Cerebellar nuclear complex (tissue), 1 donor: ENCODE data around the gene HOXB5.

Source experiments
- DNase-seq, 2 experiments: peaks; one replicate each; lab custom pipeline; 2025; lab: John Stamatoyannopoulos, UW

Gene HOXB5

DNA sequence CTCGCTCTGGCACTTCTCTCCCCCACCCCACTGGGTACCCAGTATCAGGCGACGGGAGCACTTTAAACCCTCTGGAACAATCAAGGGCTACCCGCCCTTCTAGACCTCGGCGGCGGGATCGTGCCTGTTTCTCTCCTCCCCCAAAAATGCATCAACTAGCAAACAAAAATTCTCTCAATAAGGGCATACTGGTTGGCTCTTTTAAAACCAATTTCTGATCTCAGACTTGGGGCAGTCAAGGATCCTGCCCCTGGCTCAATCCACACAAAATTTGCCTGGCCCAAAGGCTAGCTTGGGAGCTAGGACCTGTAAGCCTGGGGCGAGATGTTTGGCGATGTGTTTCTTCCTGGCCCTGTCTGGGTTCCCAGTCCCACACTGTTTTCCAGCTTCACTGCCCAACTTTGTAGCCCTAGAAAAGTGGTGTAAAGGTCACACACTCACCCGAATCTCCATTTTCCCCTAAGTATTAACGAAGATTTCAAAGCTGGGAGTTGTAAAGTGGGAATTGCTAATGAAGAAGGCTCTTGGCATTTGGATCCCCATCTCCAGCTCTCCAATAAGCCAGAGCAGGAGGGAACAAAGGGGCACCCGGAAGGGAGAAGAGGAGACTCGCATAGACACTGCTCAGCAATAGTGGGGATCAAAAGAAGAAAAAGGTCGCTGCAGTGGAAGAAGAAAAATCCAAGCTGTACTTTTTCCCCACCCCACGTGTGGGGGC is 34.3 kb downstream of the HOXB5 start:
- no peak for DNase-seq

DNA sequence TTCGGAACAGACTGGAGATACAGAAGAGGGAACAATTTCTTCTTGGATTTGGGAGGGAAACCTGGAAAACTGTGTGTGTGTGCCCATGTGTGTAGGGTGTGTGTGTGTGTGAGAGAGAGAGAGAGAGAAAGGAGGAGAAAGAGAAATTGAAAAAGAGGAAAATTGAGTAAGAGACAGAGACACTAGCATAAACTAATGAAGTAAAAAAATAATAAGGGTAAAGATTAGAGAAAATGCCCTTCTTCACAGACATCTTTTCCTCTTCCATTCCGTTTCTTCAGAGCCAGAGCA is 34.8 kb downstream of the HOXB5 start:
- no peak for DNase-seq

DNA sequence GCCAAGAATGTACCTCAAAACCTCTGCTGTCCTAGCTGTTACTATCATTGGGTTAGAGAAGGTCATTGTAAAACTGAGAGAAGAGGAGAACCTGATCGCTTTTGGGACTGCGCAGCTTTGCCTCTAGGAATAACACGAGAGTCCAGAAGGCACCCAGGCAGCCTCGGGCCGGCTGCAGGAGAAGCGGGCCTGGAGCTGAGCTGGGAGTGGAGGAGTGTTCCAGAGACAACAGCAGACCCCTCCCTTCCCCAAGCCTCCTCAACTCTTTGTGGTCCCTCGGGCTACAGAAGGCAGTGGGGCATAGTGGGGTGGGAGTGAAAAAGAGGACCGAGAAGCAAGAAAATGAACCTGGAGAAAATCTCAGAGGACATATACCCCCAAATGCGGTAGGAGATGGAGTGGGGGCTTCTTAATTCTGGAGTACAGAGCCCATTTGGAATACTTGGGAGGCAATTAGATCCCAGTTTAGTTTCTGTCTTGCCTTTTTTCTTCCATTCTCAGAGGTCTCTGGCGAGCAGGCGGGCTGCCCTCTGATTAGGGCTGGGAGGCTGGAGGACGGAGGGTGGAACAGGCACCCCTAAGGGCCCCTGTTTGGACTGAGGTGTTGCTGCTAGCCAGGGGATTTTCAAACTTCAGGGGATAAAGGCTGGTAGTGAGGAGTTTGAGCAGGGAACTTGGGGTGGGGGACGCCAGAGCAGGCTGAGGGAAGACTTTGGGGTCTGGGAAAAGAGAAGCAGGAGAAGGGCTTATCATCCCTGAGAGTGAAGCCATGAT is 35.3 kb downstream of the HOXB5 start:
- DNase-seq, result no peak

DNA sequence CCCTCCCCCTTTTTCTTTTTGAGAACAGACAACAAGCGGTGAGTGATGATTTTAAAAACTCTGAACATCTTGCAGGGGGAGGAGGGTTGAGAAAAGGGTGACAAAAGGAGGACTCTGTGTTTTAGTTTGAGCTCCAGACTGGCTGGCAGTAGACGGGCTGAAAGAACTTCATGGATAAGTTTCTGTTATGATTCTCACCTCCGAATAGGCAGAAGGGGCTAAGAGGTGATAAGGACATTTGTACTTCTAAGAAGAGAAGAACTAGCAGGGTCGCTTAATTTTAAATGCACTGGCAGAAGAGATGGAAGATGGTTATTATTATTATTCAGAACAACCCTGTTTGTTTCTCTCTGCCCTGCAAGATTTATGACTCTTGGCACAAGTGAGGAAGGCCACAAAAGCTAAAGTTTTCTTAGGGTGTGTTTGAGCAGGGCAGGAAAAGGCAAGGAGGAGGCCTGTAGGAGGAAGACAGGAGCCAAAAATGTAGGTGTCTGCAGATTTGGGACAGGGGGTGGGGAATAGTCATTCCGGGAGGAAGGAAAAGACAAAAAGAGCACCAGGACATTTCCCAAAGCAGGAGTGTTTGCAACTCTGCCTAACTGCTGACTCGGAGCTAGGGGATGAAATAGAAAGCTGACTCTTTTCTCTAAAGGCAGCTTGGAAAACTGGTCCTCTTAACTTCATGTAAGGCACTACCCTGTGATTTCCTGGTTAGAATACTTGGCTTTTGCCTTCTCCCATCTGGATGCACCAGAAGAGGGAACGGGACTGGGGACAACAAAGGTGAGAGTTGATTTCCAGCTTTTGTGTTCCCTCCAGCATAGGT is 36.8 kb downstream of the HOXB5 start:
- no peak for DNase-seq

DNA sequence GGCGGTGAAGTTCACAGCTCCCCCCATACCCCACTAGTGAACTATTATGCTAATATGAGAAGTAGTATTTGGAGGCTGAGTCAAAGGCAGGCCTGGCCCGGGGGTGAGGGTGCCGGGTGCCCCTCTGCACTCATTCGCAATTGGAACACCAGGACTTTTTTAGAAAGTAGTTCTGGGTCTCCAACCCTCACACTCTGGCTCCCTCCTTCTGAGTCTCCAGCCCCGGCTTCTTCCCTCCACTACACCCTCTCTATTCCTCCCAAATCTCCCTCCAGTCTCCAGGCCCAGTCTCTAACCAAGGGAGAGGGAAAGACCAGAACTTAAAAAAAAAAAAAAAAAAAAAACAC is 37.4 kb downstream of the HOXB5 start:
- no peak for DNase-seq

DNA sequence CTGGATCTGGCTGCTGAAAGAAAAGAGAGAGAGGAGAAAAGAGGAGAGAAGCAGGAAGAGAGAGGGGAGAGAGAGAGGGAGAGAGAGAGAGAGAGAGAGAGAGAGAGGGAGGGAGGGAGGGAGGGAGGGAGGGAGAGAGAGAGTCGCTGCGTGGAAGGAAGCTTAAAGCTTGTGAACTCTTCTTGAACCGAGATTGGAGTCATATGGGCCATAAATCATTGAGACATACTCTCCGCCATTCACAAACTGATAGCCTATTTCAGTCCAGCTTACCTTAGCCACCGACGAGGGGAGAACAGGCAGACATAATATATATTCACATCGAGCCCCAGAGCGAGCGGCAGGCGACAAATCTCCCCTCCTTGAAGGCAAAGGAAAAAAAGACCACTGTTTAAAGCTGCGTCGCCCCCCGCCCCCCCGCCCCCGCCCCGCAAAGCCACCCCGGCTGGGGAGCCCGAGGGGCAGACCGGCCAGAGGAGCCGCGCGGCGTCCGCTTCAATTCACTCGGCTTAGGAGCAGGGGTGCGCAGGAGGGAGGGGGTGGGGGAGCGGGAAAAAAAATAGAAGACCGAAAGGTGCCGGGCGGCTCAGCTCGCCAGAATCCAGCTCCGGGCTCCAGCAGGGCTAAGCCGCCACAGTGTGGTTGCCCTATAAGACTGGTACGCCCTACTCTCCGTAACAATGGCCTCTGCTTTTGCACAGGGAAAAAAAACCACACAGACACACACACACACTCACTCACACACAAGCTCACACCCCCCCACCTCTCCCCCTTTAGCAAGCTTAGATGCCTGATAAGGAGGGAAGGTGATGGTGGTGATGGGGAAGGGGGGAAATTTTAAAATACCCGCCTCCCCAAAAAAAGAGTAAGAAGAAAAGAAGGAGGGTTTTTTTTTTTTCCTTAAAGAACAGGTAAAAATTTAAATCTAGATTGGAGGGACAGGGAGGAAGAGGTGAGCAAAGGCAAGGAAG is 38.0 kb downstream of the HOXB5 start:
- no peak for DNase-seq

DNA sequence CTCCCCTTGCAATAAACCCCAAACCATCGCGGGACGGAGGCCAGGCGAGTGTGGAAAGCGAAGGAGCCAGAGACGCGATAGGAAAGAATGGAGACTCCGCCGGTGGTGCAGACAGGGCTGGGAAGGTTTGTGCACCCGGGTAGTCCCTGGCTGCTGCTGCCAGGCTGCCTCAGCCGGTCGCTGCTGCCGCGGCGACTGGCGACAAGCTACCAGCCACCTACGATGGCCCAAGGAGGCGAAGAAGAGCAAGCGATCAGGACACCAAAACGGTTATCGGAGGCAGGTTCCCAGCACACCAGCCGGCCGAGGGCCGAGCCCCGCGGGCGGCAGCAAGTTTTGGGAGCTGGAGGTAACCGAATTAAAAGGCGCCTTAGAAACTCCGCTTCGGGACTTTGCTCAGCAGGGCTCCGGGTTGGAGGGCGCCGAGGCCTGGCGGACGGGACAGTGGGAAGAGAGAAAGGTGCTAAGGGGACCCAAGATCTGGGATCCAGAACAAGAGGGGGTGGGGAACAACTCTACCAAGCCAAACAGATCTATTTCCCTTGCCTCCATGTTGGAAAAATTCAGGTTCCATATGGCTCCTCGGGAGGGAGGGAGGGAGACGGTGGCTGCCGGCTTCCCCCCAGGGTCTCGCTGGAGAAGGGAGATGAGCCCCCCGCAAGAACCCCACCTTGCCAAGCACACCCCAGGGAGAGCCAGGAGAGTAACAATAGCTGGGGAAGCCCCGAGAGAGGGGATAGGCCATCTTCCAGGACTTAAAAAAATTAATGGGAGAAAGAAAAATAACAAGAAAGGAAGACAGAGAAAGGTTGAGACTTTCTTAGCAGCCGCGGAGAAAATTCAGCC is 38.9 kb downstream of the HOXB5 start:
- no peak for DNase-seq

DNA sequence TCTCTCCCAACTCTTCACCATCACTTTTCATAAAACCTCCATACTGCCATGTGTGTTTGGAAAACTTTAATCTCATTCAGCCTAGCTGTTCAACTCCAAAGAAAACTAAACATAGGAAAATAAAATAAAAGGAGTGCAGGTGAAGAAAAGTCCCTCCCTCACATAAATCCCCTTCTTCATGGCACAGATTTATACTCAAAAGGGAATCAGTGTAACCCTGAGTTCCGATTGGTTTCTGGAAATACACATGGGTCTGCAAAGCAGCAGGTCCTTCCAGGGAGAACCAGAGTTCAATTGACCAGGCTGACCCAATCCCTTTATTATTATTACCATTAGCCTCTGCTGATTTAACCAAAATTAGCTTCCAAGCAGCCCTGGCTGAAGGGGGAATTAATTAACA is 39.8 kb downstream of the HOXB5 start:
- no peak for DNase-seq

DNA sequence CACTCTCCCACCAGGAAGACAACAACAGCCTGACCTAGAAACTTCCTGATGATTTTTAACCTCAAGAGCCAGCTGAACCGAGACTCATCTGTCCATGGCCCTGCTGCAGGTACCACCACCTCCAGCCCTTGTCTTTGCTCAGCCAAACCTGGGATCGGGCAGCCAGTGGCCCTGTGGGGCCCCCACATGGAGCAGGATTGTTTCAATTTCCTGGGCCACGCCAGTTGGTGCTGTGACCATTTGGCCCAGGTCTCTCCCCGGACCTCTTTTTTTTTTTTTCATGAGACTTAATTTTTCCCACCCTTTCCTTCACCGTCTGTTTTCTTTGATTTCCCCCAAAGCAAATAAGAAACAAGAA is 40.4 kb downstream of the HOXB5 start:
- no peak for DNase-seq

DNA sequence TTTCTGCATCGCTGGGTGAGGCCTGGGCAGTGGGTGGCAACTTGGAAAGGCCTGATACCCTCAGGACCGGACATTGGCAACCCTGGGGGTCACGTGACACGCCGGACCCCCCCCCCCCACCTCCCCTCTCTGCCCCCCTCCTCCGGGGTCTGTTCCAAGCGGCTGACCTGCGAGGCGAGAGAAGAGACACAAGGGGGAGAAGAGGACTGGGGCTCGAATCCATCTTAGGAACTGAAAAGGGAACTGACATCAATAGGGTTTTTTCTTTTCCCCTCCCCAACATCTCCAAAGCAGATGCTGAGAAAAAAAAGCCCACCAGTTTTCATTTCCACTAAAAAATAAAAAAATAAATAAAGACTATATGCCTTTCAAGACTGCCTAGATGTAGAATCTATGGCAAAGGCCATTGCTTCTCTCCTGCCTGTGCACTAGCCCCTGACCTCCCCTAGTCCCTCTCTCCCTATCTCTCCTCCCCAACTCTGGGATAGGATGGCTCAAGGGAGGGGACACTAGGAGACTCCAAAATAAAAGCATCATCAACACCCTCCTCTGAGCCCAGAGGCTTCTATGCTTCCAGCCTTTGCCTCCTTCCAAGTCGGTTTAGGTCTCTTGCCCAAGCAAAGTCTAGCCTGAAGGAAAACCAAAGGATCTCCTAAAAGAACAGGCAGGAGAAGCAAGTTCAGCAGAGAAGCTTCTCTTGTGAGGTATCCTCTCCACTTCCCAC is 41.0 kb downstream of the HOXB5 start:
- DNase-seq, result no peak

DNA sequence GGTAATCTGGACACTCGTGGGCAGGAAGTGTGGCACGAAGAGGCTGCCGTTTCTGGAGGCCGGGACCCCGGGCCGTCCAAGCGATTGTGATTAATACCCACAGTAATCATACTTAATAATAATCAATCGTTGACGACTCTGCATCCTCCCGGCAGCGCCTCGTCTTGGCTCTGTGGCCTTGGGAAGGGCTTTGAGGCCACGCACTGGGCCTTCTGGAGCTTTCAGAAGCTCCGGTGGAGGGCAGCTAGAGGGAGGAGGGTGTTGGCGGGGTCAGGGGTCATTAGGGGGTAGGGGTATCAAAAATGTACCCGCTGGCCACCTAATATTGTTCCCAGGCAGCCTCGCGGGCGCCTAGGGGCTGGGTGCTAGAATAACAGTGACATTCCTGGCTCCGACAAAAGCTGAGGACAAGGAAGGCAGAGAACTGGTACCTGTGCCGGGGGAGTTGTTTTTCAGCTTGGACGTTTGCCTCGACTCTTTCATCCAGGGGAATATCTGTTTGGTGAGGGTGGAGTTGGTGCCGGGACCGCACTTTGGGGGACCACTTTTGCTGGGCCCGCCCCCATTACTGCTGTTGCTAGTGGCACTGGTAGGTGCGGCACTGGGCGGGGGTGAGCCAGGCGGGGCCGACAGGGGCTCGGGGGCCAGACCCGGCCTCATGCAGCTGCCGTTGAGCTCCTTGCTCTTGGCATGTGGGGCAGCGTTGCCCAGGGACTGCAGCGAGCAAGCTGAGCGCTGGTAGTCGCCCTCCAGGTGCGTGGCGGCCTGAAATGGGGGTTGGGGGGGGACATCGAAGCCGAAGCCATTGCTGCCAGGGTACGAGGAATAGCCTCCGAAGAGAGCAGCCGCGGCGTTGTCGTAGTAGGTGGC is 41.7 kb downstream of the HOXB5 start:
- DNase-seq, result no peak

DNA sequence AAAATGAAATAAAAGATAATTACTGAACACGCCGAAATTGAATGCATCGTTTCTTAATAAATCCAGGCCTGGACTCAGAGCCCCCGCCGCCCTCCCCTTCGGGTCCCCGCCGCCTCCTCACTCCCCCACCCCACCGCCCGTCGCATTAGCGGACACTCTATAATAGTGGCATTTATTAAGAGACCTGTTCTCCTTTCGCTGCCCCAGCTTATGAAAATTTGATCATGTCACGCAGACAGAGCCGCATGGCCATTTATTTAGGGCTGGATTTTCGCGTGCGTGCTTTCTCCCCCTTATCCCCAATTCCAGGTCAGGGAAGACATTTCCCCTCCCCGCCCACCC is 42.4 kb downstream of the HOXB5 start:
- no peak for DNase-seq

DNA sequence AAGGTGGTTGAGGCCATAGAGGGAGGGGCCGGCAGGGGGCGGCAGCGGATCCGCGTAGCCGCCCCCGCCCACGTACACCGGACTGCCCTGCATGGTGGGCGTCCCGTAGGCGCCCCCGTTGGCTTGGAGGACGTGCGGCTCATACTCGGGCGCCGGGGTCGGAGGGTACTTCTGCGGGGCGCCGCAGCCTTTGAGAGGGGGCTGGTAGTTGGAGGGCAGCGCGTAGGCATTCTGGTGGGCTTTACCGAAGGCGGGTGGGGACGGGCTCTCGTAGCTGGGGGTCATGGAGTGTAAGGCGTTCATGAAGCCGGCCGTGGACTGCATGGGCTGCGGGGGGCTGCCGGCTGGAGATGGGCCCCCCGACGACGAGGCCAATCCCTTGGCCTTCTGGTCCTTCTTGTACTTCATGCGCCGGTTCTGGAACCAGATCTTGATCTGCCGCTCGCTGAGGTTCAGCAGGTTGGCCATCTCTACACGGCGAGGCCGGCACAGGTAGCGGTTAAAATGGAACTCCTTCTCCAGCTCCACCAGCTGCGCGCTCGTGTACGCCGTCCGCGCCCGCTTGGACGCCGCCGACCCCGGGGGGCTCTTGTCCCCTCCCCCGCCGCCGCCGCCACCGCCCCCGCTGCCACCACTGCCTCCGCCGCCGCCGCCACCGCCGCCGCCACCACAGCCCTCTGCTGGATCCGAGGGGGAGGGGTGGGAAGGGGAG is 42.9 kb downstream of the HOXB5 start:
- DNase-seq, result no peak

DNA sequence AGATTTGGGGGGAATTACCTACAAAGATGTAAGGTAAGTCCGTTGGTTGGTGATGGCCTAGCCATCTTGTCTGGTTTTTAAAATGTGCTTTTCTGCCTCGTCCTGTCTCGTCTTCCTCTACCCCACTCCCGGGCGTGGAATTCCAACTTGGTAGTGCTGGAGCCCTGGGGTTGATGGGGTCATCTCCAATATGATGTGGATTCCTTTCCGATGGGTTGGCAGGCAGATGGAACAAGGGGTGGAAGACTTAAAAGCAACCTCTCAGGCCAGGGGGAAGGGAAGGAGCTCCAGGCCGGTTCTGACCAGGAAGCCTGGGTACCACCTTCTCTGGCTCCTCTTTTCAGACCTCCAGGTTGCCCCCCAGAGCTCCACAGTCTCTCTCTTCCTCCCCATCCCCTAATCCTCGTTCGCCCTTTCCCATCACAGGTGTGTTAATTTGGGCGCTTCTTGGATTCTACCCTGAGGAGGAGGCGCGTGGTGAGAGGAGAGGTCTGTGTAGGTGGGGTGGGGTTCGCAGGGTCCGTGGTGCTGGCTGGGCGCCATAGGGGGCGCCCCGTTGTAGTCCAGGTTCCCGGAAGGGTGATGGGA is 43.6 kb downstream of the HOXB5 start:
- no peak for DNase-seq

DNA sequence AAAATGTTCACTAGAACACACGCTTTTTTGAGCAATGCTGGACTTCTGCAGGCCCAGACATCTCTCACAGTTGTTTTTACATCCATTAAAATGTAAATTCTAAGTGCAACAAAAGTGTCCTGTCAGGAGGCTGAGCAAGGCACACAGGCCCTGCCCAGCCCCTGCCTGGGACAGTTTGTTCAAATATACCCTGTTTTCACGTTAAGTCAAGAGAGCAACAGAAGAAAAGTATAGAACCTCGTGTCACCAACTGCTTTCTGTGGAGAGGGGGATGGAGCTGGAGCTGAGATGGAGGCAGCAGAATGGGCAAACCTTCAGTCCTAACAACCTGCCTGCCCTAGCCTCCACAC is 44.3 kb downstream of the HOXB5 start:
- DNase-seq, result no peak

DNA sequence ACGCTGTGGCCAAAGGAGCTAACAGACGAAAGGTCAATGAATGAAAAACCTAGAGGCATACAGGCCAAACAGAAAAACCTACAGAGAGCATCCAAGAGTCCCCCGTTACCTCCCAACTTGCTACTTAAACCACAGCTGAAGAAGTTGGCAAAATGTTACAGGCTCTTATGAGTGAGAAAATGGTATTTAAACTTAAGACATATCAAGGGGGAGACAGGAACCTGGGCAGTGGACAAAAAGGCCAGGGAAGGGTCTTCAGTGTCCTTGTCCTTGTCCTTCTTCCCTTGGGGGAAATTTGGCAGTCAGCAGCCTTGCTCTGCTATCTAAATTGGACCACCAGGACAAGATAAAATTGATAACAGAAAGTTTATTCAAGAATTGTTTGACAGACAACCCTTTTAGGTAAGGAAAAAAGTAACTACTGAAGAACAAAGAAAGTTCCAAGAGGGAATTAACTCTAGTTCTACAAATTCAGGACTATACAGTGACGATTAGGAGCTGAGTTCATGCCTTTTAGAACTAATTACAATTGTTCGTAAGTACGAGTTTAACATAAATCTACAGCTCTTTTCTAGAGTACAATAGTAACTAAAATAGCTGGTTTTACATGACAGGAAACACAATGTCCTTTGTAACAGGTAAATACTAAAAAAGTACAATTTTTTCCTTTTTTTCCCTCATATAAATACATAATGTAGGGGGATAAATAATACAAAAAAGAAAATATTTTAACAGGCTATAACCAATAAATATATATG is 44.9 kb downstream of the HOXB5 start:
- DNase-seq, result no peak

DNA sequence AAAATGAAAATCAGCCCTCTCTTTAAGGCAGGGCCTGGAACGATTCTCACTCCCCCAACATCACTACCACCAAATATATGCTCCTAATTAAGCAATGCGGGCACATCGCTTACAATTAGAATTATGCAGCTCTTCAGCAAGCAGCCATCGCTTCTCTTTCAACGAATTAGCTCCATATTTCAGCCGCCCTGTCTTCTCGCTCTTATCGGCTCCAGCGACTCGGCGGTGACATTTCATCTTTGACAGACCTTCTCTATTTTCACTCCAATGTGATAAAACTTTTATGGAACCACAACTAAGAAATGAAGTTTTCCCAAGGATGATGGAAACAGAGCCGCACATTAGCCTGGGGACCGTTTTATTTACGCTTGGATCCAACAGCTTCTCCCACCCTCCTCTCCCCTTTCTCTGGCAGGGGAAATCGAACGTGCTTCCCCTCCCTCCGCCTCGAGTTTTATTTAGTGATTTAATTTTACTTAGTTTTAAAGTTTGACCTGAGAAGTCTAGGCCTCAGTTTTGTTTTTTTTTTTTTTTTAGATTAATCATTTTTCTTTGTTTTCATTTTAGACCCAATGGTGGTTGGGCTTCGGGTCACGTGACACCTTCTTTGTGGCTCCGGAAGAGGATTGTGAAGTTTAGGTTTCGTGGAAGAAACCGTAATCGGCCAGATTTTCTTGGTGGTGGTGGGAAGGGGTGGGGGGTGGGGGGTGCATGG is 45.6 kb downstream of the HOXB5 start:
- DNase-seq, result no peak
